ENCODE data around the gene SRSF8.

The SRSF8 gene

GRCh38 chr11:95100856-95101507, 34.3 kb downstream of the SRSF8 start:
- no peak for DNase-seq
- Histone ChIP-seq H4K20me1 (ENCODE audit: insufficient read depth, low read length) (no peaks in the 10 kb centered on the region), H3K36me3 (ENCODE audit: insufficient read depth, low read length) (no peaks in the 10 kb centered on the region), H3K79me2 (ENCODE audit: insufficient read depth, low read length) (no peaks in the 10 kb centered on the region), H3K4me3 (ENCODE audit: low read depth in 1 of 2, low read length in 2 of 2) (no peak overlapping the region), H3K9me3 (ENCODE audit: insufficient read depth, low read length, severe bottlenecking) (no peaks in the 10 kb centered on the region), H2AFZ (ENCODE audit: low read depth, low read length) (no peak overlapping the region), H3K27me3 (ENCODE audit: insufficient read depth, low read length, poor library complexity) (no peaks in the 10 kb centered on the region), H3K9ac (ENCODE audit: low read depth, low read length) (no peak overlapping the region), H3K27ac (ENCODE audit: low read length) (no peak overlapping the region), H3K4me2 (ENCODE audit: insufficient read depth, low read length) (no peak overlapping the region), H3K4me1 (ENCODE audit: insufficient read depth, low read length) (no peaks in the 10 kb centered on the region)
- TF ChIP-seq CTCF (IDR thresholded peaks at IDR 0.05; ENCODE audit: borderline replicate concordance, extremely low read depth, low read length, poor library complexity, severe bottlenecking) (no peak), EZH2 (IDR thresholded peaks at IDR 0.05; ENCODE audit: borderline replicate concordance, low read depth, low read length, severe bottlenecking) (no peak)
- ATAC-seq (ENCODE audit: insufficient read depth, low read depth): no peak

GRCh38 chr11:95101935-95102334, 35.2 kb downstream of the SRSF8 start:
- no peaks in the 10 kb centered on the region for H4K20me1 ChIP-seq (ENCODE audit: insufficient read depth, low read length)
- no peaks in the 10 kb centered on the region for H3K36me3 ChIP-seq (ENCODE audit: insufficient read depth, low read length)
- H3K4me1 ChIP-seq (ENCODE audit: insufficient read depth, low read length): no peaks in the 10 kb centered on the region
- H3K9me3 ChIP-seq (ENCODE audit: insufficient read depth, low read length, severe bottlenecking): no peaks in the 10 kb centered on the region
- H3K27ac ChIP-seq (ENCODE audit: low read length): no peak overlapping the region
- H3K79me2 ChIP-seq (ENCODE audit: insufficient read depth, low read length): no peaks in the 10 kb centered on the region
- DNase-seq (no peak), ATAC-seq (ENCODE audit: insufficient read depth, low read depth) (no peak)
- H3K9ac ChIP-seq (ENCODE audit: low read depth, low read length): no peak overlapping the region
- no peak overlapping the region for H3K4me3 ChIP-seq (ENCODE audit: low read depth in 1 of 2, low read length in 2 of 2)
- H2AFZ ChIP-seq (ENCODE audit: low read depth, low read length): no peak overlapping the region
- no peak for TF ChIP-seq CTCF (IDR thresholded peaks at IDR 0.05; ENCODE audit: borderline replicate concordance, extremely low read depth, low read length, poor library complexity, severe bottlenecking)
- no peak for TF ChIP-seq EZH2 (IDR thresholded peaks at IDR 0.05; ENCODE audit: borderline replicate concordance, low read depth, low read length, severe bottlenecking)
- H3K27me3 ChIP-seq (ENCODE audit: insufficient read depth, low read length, poor library complexity): no peaks in the 10 kb centered on the region
- no peak overlapping the region for H3K4me2 ChIP-seq (ENCODE audit: insufficient read depth, low read length)

GRCh38 chr11:95102733-95103132, 36.0 kb downstream of the SRSF8 start:
- ATAC-seq (ENCODE audit: insufficient read depth, low read depth): no peak
- H3K4me3 ChIP-seq (ENCODE audit: low read depth in 1 of 2, low read length in 2 of 2): no peak overlapping the region
- TF ChIP-seq CTCF (IDR thresholded peaks at IDR 0.05; ENCODE audit: borderline replicate concordance, extremely low read depth, low read length, poor library complexity, severe bottlenecking): no peak
- TF ChIP-seq EZH2 (IDR thresholded peaks at IDR 0.05; ENCODE audit: borderline replicate concordance, low read depth, low read length, severe bottlenecking): no peak
- H3K27me3 ChIP-seq (ENCODE audit: insufficient read depth, low read length, poor library complexity): no peaks in the 10 kb centered on the region
- no peaks in the 10 kb centered on the region for H3K79me2 ChIP-seq (ENCODE audit: insufficient read depth, low read length)
- no peaks in the 10 kb centered on the region for H4K20me1 ChIP-seq (ENCODE audit: insufficient read depth, low read length)
- no peak overlapping the region for H3K9ac ChIP-seq (ENCODE audit: low read depth, low read length)
- no peaks in the 10 kb centered on the region for H3K9me3 ChIP-seq (ENCODE audit: insufficient read depth, low read length, severe bottlenecking)
- no peak overlapping the region for H3K4me2 ChIP-seq (ENCODE audit: insufficient read depth, low read length)
- H3K27ac ChIP-seq (ENCODE audit: low read length): no peak overlapping the region
- no peak for DNase-seq
- H3K4me1 ChIP-seq (ENCODE audit: insufficient read depth, low read length): no peaks in the 10 kb centered on the region
- H2AFZ ChIP-seq (ENCODE audit: low read depth, low read length): no peak overlapping the region
- no peaks in the 10 kb centered on the region for H3K36me3 ChIP-seq (ENCODE audit: insufficient read depth, low read length)

Measured in DND-41 (cell line).